HEK293 (cell line): ENCODE results near the gene NXPH2.

Source experiments
- OSR2 ChIP-seq: fragments of 450-650 bp; formaldehyde crosslinking; IDR thresholded peaks from 2 replicates; pipeline ENCODE4 v1.5.1; 2016; ENCODE audit warnings: missing biosample characterization, missing genetic modification characterization
- SP2 ChIP-seq: fragments of 450-650 bp; formaldehyde crosslinking; IDR thresholded peaks from 2 replicates; pipeline ENCODE4 v1.5.1; 2016; ENCODE audit warnings: missing biosample characterization, missing genetic modification characterization
- ZBTB21 ChIP-seq: fragments of 450-650 bp; formaldehyde crosslinking; IDR thresholded peaks from 2 replicates; pipeline ENCODE4 v1.5.1; 2017; ENCODE audit warnings: missing biosample characterization, missing genetic modification characterization
- ZFP3 ChIP-seq: fragments of 450-650 bp; formaldehyde crosslinking; IDR thresholded peaks from 2 replicates; pipeline ENCODE4 v1.5.1; 2016; ENCODE audit warnings: low read depth, missing biosample characterization, missing genetic modification characterization
- ZNF138 ChIP-seq: fragments of 450-650 bp; formaldehyde crosslinking; IDR thresholded peaks from 2 replicates; pipeline ENCODE4 v1.5.1; 2016; ENCODE audit warnings: missing biosample characterization, missing genetic modification characterization, borderline replicate concordance
- ZNF211 ChIP-seq: fragments of 450-650 bp; formaldehyde crosslinking; IDR thresholded peaks from 2 replicates; pipeline ENCODE4 v1.5.1; 2016; ENCODE audit warnings: low read depth, missing biosample characterization, missing genetic modification characterization
- ZNF23 ChIP-seq: fragments of 450-650 bp; formaldehyde crosslinking; IDR thresholded peaks from 2 replicates; pipeline ENCODE4 v1.5.1; 2016; ENCODE audit warnings: missing biosample characterization, missing genetic modification characterization, borderline replicate concordance
- ZNF274 ChIP-seq, 2 experiments: fragments of 200-500 bp in 1 of 2; fragments of 450-650 bp in 1 of 2; sonication (Bioruptor generic) in 1 of 2; formaldehyde crosslinking in 1 of 2; IDR thresholded peaks; 2 replicates each; pipeline versions ENCODE4 v1.5.1 to v1.6.1; 2014 to 2016; ENCODE audit warnings: borderline replicate concordance in 1 of 2, inconsistent platforms in 1 of 2, low read length in 1 of 2, missing biosample characterization in 1 of 2, missing genetic modification characterization in 1 of 2
- ZNF530 ChIP-seq: fragments of 450-650 bp; formaldehyde crosslinking; IDR thresholded peaks from 2 replicates; pipeline ENCODE4 v1.5.1; 2016; ENCODE audit warnings: low read depth, missing biosample characterization, missing genetic modification characterization
- TF ChIP-seq, protein P1 (sequence below): fragments of 450-650 bp; formaldehyde crosslinking; IDR thresholded peaks from 2 replicates; pipeline ENCODE4 v1.5.1; 2016; ENCODE audit warnings: missing biosample characterization, missing genetic modification characterization
- TF ChIP-seq, protein P2 (sequence below): fragments of 450-650 bp; formaldehyde crosslinking; IDR thresholded peaks from 2 replicates; pipeline ENCODE4 v1.5.1; 2016; ENCODE audit warnings: missing biosample characterization, missing genetic modification characterization
- TF ChIP-seq, protein P3 (sequence below): fragments of 450-650 bp; formaldehyde crosslinking; IDR thresholded peaks from 2 replicates; pipeline ENCODE4 v1.5.1; 2016; ENCODE audit warnings: missing biosample characterization, missing genetic modification characterization

DNA sequence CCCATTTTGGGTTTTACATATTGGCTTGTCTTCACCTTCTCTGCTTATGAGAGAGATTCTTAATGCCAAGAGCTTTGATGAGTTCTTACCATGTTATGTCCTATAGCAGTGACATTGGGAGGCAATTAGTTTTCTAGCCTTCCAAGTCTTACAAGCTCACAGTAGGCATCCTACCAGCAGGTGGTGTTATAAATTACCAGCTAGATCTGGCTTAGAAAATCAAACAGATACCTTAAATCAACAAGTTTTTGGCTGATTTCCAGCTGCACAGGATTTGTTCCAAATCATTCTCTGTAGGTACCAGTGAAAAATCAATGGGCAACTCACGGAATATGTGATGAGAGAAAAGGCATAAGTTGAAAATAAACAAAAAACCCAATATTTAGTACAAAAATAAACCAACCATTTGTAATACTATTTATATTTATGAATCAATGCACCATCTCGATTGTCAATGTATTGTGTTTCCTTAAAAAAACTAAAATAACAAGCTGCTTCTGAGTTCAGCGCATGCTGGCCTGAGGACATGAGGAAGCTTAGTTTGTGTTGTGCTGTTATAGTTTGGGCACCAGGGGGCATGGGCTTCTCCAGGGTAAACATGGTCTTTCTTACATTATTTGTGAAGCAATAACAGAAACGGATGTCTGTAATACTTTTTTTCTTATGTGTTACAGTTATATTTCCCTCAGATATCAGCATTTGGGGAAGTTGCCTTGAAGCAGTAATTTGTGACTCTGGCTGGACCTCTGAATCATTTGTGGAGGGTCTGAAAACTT lies 34.1 kb upstream of the NXPH2 start:
- TF ChIP-seq, protein P1, sequence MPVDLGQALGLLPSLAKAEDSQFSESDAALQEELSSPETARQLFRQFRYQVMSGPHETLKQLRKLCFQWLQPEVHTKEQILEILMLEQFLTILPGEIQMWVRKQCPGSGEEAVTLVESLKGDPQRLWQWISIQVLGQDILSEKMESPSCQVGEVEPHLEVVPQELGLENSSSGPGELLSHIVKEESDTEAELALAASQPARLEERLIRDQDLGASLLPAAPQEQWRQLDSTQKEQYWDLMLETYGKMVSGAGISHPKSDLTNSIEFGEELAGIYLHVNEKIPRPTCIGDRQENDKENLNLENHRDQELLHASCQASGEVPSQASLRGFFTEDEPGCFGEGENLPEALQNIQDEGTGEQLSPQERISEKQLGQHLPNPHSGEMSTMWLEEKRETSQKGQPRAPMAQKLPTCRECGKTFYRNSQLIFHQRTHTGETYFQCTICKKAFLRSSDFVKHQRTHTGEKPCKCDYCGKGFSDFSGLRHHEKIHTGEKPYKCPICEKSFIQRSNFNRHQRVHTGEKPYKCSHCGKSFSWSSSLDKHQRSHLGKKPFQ: no peak
- TF ChIP-seq ZNF211 (tag by site-specific recombination) (no peak), ZNF274 (IDR thresholded peaks at IDR 0.05; ENCODE audit: low read length) (no peak), ZNF274 (tag by site-specific recombination; IDR thresholded peaks at IDR 0.05; ENCODE audit: borderline replicate concordance) (no peak), SP2 (tag by site-specific recombination) (no peak), ZBTB21 (tag by site-specific recombination) (no peak), ZNF23 (tag by site-specific recombination) (no peak), ZNF530 (no peak), ZNF138 (tag by site-specific recombination) (no peak), OSR2 (tag by site-specific recombination) (no peak), ZFP3 (tag by site-specific recombination) (no peak)
- TF ChIP-seq, protein P2, sequence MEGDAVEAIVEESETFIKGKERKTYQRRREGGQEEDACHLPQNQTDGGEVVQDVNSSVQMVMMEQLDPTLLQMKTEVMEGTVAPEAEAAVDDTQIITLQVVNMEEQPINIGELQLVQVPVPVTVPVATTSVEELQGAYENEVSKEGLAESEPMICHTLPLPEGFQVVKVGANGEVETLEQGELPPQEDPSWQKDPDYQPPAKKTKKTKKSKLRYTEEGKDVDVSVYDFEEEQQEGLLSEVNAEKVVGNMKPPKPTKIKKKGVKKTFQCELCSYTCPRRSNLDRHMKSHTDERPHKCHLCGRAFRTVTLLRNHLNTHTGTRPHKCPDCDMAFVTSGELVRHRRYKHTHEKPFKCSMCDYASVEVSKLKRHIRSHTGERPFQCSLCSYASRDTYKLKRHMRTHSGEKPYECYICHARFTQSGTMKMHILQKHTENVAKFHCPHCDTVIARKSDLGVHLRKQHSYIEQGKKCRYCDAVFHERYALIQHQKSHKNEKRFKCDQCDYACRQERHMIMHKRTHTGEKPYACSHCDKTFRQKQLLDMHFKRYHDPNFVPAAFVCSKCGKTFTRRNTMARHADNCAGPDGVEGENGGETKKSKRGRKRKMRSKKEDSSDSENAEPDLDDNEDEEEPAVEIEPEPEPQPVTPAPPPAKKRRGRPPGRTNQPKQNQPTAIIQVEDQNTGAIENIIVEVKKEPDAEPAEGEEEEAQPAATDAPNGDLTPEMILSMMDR: no peak
- TF ChIP-seq, protein P3, sequence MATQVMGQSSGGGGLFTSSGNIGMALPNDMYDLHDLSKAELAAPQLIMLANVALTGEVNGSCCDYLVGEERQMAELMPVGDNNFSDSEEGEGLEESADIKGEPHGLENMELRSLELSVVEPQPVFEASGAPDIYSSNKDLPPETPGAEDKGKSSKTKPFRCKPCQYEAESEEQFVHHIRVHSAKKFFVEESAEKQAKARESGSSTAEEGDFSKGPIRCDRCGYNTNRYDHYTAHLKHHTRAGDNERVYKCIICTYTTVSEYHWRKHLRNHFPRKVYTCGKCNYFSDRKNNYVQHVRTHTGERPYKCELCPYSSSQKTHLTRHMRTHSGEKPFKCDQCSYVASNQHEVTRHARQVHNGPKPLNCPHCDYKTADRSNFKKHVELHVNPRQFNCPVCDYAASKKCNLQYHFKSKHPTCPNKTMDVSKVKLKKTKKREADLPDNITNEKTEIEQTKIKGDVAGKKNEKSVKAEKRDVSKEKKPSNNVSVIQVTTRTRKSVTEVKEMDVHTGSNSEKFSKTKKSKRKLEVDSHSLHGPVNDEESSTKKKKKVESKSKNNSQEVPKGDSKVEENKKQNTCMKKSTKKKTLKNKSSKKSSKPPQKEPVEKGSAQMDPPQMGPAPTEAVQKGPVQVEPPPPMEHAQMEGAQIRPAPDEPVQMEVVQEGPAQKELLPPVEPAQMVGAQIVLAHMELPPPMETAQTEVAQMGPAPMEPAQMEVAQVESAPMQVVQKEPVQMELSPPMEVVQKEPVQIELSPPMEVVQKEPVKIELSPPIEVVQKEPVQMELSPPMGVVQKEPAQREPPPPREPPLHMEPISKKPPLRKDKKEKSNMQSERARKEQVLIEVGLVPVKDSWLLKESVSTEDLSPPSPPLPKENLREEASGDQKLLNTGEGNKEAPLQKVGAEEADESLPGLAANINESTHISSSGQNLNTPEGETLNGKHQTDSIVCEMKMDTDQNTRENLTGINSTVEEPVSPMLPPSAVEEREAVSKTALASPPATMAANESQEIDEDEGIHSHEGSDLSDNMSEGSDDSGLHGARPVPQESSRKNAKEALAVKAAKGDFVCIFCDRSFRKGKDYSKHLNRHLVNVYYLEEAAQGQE (tag by site-specific recombination): no peak
